SH-SY5Y (cell line): Measurements from ENCODE around the gene TNXB.

Experiments used
- GATA2 ChIP-seq: IDR thresholded peaks from 2 replicates; pipeline ENCODE4 v1.6.1; 2011; ENCODE audit warnings: mild to moderate bottlenecking, low read depth, low read length
- GATA3 ChIP-seq: IDR thresholded peaks from 2 replicates; pipeline ENCODE4 v1.6.1; 2011; ENCODE audit warnings: low read depth, mild to moderate bottlenecking, low read length, moderate library complexity

TNXB gene

GRCh38 chr6:32087574-32088486 is 21.3 kb downstream of the TNXB start:
- TF ChIP-seq GATA3 (no peak), GATA2 (no peak)

- TF ChIP-seq GATA3 (no peak), GATA2 (no peak)
Observed at GRCh38 chr6:32086661-32087573, 22.2 kb downstream of the TNXB start.

GRCh38 chr6:32085759-32086459 is 23.2 kb downstream of the TNXB start:
- no peak for TF ChIP-seq GATA2
- no peak for TF ChIP-seq GATA3

DNA sequence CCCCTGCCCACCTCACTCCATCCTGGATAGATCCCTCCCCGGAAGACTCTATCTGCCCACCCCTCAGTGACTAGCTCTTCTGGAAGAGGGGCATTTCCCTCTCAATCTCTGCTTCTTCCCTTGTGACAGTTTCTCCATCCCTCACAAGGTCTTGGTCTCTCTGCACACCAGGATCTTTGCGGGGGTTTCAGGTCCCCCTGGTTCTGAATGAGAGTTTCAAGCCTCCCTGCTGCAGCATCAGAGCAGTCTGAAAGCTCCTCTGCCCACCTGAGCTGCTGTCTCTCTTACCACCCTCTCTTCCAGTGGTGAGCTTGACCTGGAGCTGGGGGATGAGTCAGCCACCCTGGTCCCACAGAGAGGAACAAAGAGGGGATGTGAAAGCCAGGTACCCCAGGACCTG is 24.4 kb downstream of the TNXB start:
- no peak for TF ChIP-seq GATA3
- no peak for TF ChIP-seq GATA2

DNA sequence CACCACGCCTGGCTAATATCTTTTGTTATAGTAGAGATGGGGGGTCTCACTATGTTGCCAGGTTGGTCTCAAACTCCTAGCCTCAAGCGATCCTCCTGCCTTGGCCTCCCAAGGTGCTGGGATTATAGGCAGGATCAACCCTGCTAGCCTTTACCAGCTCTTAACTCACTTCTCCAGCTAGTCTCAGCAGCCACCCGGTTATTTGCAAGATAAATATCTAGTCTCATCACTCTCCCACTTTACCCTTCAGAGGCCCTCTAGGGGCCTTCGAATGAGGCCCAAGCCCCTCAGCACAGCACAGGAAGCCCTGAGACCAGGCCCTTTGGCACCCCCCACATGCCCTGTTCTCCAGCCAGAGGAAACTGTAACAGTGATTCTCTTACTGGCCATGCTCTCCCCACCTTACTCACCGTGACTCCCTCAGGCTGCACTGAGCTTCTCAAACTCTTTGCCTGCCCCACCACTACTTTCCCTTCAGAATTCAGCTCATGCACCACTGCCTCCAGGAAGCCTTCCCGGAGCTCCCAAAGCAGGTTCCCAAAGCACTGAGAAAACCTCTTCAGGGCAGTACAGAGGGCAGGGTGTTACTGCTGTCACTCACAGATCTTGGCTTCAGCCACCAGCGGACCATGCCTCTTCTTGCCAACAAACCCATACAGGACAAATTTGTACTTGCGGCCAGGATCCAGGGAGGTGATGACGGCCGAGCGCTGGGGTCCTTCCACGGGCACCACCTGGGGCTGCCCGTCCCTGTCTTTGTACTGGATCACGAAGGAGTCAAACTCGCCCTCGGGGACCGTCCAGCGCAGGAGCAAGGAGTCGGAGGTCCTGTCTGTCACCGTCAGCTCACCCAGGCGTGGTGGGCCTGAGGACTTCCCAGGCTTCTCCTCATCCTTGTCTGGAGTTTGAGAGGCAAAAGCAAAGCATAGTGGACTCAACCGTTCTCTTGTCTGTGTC is 25.0 kb downstream of the TNXB start:
- TF ChIP-seq GATA2 (no peak), GATA3 (no peak)

- no peak for TF ChIP-seq GATA3
- no peak for TF ChIP-seq GATA2
Observed at GRCh38 chr6:32082935-32083334, 26.2 kb downstream of the TNXB start.

DNA sequence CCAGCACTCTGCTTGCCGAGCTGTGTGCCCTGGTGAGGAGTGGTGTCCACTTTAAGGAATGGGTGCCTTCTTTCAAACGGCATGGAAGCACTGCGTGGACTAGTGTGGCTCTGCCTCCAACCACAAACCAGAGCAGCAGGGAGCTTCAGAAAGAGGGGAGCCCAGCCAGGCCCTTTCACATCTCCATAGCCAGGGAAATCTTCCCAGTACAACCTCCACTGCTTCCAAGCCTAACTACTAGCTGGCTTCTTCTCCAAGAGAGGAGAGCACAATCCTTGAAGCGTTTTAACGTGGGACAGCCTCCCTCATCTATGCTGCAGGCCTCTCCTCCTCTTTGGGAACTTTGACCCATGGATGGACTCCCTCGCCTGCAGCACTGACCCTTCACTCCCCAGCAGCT is 26.7 kb downstream of the TNXB start:
- TF ChIP-seq GATA3: no peak
- TF ChIP-seq GATA2: no peak

- no peak for TF ChIP-seq GATA3
- no peak for TF ChIP-seq GATA2
Observed at GRCh38 chr6:32081168-32081990, 27.8 kb downstream of the TNXB start.

- TF ChIP-seq GATA3 (no peak), GATA2 (no peak)
Observed at GRCh38 chr6:32079566-32080290, 29.4 kb downstream of the TNXB start.

GRCh38 chr6:32076321-32076809 is 32.8 kb downstream of the TNXB start:
- TF ChIP-seq GATA2 (no peak), GATA3 (no peak)

GRCh38 chr6:32075781-32076180 is 33.4 kb downstream of the TNXB start:
- TF ChIP-seq GATA2 (no peak), GATA3 (no peak)
